CD14-positive monocyte (primary cell): ENCODE measurements around the gene MALAT1. TPM values are rescaled to one million over a fixed set of nuclear protein-coding genes. Genes with fewer than 3 reads are reported as not detected.

Source experiments
- DNase-seq, 3 donors: peaks; one replicate each; pipeline ENCODE4 v3.0.0-alpha.2; 2011 to 2022
- H2AFZ ChIP-seq: 2 replicates; pipeline ENCODE4 v1.6.0; 2012; ENCODE audit warnings: mild to moderate bottlenecking, low read depth, low read length, inconsistent platforms; ENCODE audit not compliant: insufficient read depth, poor library complexity, severe bottlenecking
- H3K27ac ChIP-seq, 2 donors: 1 replicate in 1 of 2; 2 replicates in 1 of 2; pipeline ENCODE4 v1.5.1; 2012 to 2013; ENCODE audit warnings: low read length in 2 of 2, control low read depth in 1 of 2, inconsistent platforms in 1 of 2, low read depth in 1 of 2, mild to moderate bottlenecking in 1 of 2
- H3K27me3 ChIP-seq, 2 donors: one replicate each; pipeline versions ENCODE4 v1.6.0 to v1.6.1; 2011 to 2013; ENCODE audit warnings: low read length in 2 of 2; ENCODE audit not compliant: control insufficient read depth in 2 of 2, insufficient read depth in 2 of 2
- H3K36me3 ChIP-seq, 2 donors: replicated peaks in 1 of 2; 1 replicate in 1 of 2; 2 replicates in 1 of 2; pipeline versions ENCODE4 v1.5.1 to v1.6.1; 2012 to 2013; ENCODE audit warnings: low read length in 2 of 2, control low read depth in 1 of 2, inconsistent platforms in 1 of 2, mild to moderate bottlenecking in 1 of 2; ENCODE audit not compliant: insufficient read depth in 2 of 2, control insufficient read depth in 1 of 2
- H3K4me1 ChIP-seq, 2 donors: 1 replicate in 1 of 2; 2 replicates in 1 of 2; pipeline versions ENCODE4 v1.5.1 to v1.6.1; 2012 to 2013; ENCODE audit warnings: low read length in 2 of 2, control low read depth in 1 of 2, inconsistent platforms in 1 of 2, mild to moderate bottlenecking in 1 of 2, moderate library complexity in 1 of 2; ENCODE audit not compliant: insufficient read depth in 2 of 2, control insufficient read depth in 1 of 2
- H3K4me2 ChIP-seq: replicated peaks from 2 replicates; pipeline ENCODE3; 2012; ENCODE audit warnings: low read length, moderate library complexity, mild to moderate bottlenecking; ENCODE audit not compliant: poor library complexity, severe bottlenecking; ENCODE audit errors: extremely low read depth
- H3K4me3 ChIP-seq, 3 experiments: fragments of 200-600 bp in 1 of 3; sonication (generic) in 1 of 3; replicated peaks in 1 of 3; 1 replicate in 2 of 3; 2 replicates in 1 of 3; pipeline ENCODE4 v1.5.1; 2011 to 2013; ENCODE audit warnings: low read length in 3 of 3, mild to moderate bottlenecking in 3 of 3, control low read depth in 2 of 3, low read depth in 2 of 3, inconsistent platforms in 1 of 3, moderate library complexity in 1 of 3
- H3K79me2 ChIP-seq: 2 replicates; pipeline ENCODE4 v1.6.0; 2012; ENCODE audit warnings: mild to moderate bottlenecking, control low read depth, inconsistent platforms, low read length, moderate library complexity; ENCODE audit not compliant: insufficient read depth
- H3K9ac ChIP-seq: 2 replicates; pipeline ENCODE4 v1.6.0; 2017; ENCODE audit warnings: low read length, mild to moderate bottlenecking; ENCODE audit not compliant: insufficient read depth, poor library complexity, severe bottlenecking
- H3K9me3 ChIP-seq, 2 donors: replicated peaks in 1 of 2; 1 replicate in 1 of 2; 2 replicates in 1 of 2; pipeline versions ENCODE4 v1.5.1 to v1.6.1; 2012 to 2013; ENCODE audit warnings: low read length in 2 of 2, control low read depth in 1 of 2; ENCODE audit not compliant: control insufficient read depth in 1 of 2, insufficient read depth in 1 of 2
- H4K20me1 ChIP-seq: 2 replicates; pipeline ENCODE4 v1.6.0; 2012; ENCODE audit warnings: mild to moderate bottlenecking, low read length, control low read depth, moderate library complexity; ENCODE audit not compliant: insufficient read depth
- H3K27ac Mint-ChIP-seq, 7 donors: one replicate each; pipeline ENCODE4 v1.8.0; 2020; ENCODE audit warnings: mild to moderate bottlenecking in 7 of 7, mixed read lengths in 7 of 7, moderate library complexity in 6 of 7, inconsistent platforms in 2 of 7
- H3K27me3 Mint-ChIP-seq, 3 donors: one replicate each; pipeline ENCODE4 v1.8.0; 2021 to 2022; ENCODE audit warnings: low read depth in 3 of 3, mild to moderate bottlenecking in 3 of 3, mixed read lengths in 3 of 3, moderate library complexity in 3 of 3, inconsistent platforms in 1 of 3
- H3K36me3 Mint-ChIP-seq, 2 donors: one replicate each; pipeline ENCODE4 v1.8.0; 2020; ENCODE audit warnings: mixed read lengths in 2 of 2, inconsistent platforms in 1 of 2, mild to moderate bottlenecking in 1 of 2
- H3K4me1 Mint-ChIP-seq: one replicate; pipeline ENCODE4 v1.8.0; 2020; ENCODE audit warnings: mild to moderate bottlenecking, mixed read lengths
- H3K4me3 Mint-ChIP-seq, 2 donors: one replicate each; pipeline ENCODE4 v1.8.0; 2020; ENCODE audit warnings: mild to moderate bottlenecking in 2 of 2, mixed read lengths in 2 of 2, moderate library complexity in 1 of 2
- H3K9me3 Mint-ChIP-seq, 7 donors: one replicate each; pipeline ENCODE4 v1.8.0; 2020 to 2022; ENCODE audit warnings: mixed read lengths in 7 of 7, mild to moderate bottlenecking in 6 of 7, moderate library complexity in 6 of 7, inconsistent platforms in 2 of 7
- CTCF ChIP-seq: fragments of 200-600 bp; IDR thresholded peaks from one replicate; pipeline ENCODE4 v1.8.0; 2022; ENCODE audit warnings: antibody characterized with exemption, mild to moderate bottlenecking
- WGBS: methylation state at CpG from one replicate; pipeline ENCODE4 v1.1.5; 2013; ENCODE audit warnings: missing lambda C conversion rate; ENCODE audit not compliant: insufficient coverage; 5-methylcytosine and 5-hydroxymethylcytosine counted together
- intact Hi-C, 2 donors: fragments of 100-400 bp; cut with micrococcal nuclease; formaldehyde crosslinking; loops; one replicate each; pipeline versions ENCODE4 v1.15.0 to v1.15.1; 2023
- polyA plus RNA-seq, 3 donors: library from polyadenylated mRNA; depleted of rRNA in 1 of 3; unstranded in 2 of 3; stranded (reverse) in 1 of 3; fragments of 300-500 nt in 2 of 3; fragments of >200 nt in 1 of 3; fragmentation: Illumina TruSeq in 2 of 3; gene quantifications; 1 replicate in 2 of 3; 2 replicates in 1 of 3; pipeline ENCODE4 v1.2.3, GENCODE V29; 2012 to 2021

Gene MALAT1
- polyA plus RNA-seq, 3 donors, result 263 to 815 (median 554) TPM

DNA sequence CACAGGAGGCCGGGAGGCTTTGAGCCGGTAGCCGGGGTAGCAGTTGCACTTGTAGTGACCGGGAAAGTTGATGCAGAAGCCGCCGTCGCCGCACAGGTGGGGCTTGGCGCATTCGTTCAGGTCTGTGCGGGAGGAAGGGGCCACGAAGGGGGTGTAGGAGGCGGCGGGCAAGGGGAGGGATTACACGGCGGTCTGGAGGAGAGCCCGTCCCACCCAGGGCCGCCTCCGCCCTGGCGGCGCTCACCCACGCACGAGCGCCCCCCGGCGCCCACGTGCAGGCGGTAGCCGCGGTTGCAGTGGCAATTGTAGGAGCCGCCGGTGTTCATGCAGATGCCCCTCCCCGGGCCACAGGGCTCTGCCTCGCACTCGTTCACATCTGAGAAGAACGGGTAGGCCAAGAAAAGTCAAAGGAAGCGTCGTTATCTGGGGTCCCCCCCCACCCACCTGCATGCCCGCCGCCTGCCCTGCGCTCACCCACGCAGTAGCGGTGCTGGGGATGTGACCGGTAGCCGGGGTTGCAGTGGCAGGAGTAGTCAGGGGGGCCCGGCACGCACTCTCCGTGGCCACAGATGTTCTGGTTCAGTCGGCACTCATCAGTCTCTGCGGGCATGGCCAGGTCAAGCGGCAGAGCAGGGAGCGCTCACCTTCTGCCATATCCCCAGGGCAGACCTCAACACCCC, 48.7 kb downstream of the MALAT1 start:
- Histone ChIP-seq H3K4me2 (peak overlapping the region; percentile 91), H2AFZ (no peak overlapping the region), H3K4me3 (no peak overlapping the region), H3K4me1 (peaks cover 13 to 23% of the 10 kb centered on the region in 2 donors), H4K20me1 (no peaks in the 10 kb centered on the region), H3K27me3 (no peaks in the 10 kb centered on the region), H3K36me3 (no peaks in the 10 kb centered on the region), H3K79me2 (no peaks in the 10 kb centered on the region), H3K9me3 (no peaks in the 10 kb centered on the region), H3K9ac (no peak overlapping the region), H3K27ac (no peak overlapping the region)
- TF ChIP-seq CTCF, result no peak
- Mint-ChIP-seq H3K9me3 (peaks cover 0 to 2% (median 0%) of the 10 kb centered on the region in 7 donors), H3K36me3 (no peaks in the 10 kb centered on the region), H3K4me1 (peaks cover 34% of the 10 kb centered on the region), H3K27ac (no peak overlapping the region), H3K4me3 (no peak overlapping the region), H3K27me3 (peaks cover 17 to 18% (median 18%) of the 10 kb centered on the region in 3 donors)
- DNase-seq, result no peak
- intact Hi-C loops, result loop anchor here in 1 of 2 donors (10.0 kb wide), 1 partner anchor 67 kb away; the partner anchor contains the start of genes MAP3K11 and PCNX3
- 84% methylated on average over 46 of the region's 52 CpGs for WGBS

DNA sequence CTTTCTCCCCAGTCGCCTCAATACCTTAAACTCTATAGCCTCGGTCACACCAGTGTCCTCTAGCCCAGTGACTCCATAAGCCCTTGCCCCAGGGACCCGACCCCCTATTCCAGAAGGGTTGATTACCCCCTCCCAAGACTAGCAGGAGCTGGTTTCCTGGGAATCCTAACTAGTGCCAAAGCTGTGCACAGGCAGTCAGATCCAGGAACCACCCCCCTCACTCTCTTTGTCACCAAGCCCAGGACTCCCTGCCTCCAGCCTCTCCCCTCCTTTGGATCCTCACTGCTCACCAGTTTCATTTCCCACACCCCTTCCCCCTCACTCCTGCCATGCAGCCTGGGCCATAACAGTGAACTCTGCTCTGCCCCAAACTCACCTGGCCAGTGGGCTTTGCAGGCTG, 49.5 kb downstream of the MALAT1 start:
- H3K4me1 ChIP-seq, result peaks cover 19 to 29% of the 10 kb centered on the region in 2 donors
- no peak for DNase-seq
- no peaks in the 10 kb centered on the region for H3K36me3 ChIP-seq
- intact Hi-C loops, result loop anchor here in 1 of 2 donors (10.0 kb wide), 1 partner anchor 66 kb away; the partner anchor contains the start of genes MAP3K11 and PCNX3
- H3K9me3 ChIP-seq, result no peaks in the 10 kb centered on the region
- WGBS, result 93% methylated on average over 3 of the region's 3 CpGs
- no peaks in the 10 kb centered on the region for H4K20me1 ChIP-seq
- no peak for TF ChIP-seq CTCF
- no peaks in the 10 kb centered on the region for H3K27me3 ChIP-seq
- no peaks in the 10 kb centered on the region for H3K79me2 ChIP-seq
- Mint-ChIP-seq H3K4me3 (no peak overlapping the region), H3K9me3 (peaks cover 0 to 2% (median 0%) of the 10 kb centered on the region in 7 donors), H3K4me1 (peaks cover 39% of the 10 kb centered on the region), H3K27me3 (peaks cover 15 to 18% (median 16%) of the 10 kb centered on the region in 3 donors), H3K36me3 (no peaks in the 10 kb centered on the region), H3K27ac (no peak overlapping the region)
- H3K4me3 ChIP-seq, result no peak overlapping the region
- no peak overlapping the region for H3K9ac ChIP-seq
- no peak overlapping the region for H3K27ac ChIP-seq
- H3K4me2 ChIP-seq, result no peak overlapping the region
- H2AFZ ChIP-seq, result no peak overlapping the region
